LNCAP (cell line): ENCODE data around the gene IL1R1.
A peak's percentile ranks its signal among the peaks of the same experiment; 100 is the strongest.

ENCODE experiments used
- TF ChIP-seq, protein P1 (sequence below): fragments of 450-650 bp; IDR thresholded peaks from 2 replicates; pipeline ENCODE4 v1.5.1; 2017; ENCODE audit warnings: mild to moderate bottlenecking

Gene IL1R1

DNA sequence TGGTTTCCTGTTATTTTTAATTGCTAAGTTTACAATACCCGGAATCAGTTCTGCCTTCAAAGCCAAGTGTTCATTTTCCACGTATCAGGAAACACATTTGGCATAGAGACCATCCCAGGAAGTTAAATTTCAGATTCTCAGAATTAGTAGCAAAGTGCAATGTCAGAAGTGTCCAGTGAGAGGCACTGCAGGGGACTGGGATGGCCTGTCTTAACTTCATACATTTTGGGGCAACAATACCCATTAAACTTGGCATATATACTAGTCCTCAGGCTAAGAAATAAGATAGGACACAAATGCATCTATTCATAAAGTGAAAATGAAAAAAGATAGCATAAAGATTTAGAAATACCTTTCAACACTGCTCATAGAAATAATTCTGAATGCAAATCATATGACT is 42.8 kb downstream of the IL1R1 start:
- TF ChIP-seq, protein P1, sequence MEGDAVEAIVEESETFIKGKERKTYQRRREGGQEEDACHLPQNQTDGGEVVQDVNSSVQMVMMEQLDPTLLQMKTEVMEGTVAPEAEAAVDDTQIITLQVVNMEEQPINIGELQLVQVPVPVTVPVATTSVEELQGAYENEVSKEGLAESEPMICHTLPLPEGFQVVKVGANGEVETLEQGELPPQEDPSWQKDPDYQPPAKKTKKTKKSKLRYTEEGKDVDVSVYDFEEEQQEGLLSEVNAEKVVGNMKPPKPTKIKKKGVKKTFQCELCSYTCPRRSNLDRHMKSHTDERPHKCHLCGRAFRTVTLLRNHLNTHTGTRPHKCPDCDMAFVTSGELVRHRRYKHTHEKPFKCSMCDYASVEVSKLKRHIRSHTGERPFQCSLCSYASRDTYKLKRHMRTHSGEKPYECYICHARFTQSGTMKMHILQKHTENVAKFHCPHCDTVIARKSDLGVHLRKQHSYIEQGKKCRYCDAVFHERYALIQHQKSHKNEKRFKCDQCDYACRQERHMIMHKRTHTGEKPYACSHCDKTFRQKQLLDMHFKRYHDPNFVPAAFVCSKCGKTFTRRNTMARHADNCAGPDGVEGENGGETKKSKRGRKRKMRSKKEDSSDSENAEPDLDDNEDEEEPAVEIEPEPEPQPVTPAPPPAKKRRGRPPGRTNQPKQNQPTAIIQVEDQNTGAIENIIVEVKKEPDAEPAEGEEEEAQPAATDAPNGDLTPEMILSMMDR = peak; percentile 53

DNA sequence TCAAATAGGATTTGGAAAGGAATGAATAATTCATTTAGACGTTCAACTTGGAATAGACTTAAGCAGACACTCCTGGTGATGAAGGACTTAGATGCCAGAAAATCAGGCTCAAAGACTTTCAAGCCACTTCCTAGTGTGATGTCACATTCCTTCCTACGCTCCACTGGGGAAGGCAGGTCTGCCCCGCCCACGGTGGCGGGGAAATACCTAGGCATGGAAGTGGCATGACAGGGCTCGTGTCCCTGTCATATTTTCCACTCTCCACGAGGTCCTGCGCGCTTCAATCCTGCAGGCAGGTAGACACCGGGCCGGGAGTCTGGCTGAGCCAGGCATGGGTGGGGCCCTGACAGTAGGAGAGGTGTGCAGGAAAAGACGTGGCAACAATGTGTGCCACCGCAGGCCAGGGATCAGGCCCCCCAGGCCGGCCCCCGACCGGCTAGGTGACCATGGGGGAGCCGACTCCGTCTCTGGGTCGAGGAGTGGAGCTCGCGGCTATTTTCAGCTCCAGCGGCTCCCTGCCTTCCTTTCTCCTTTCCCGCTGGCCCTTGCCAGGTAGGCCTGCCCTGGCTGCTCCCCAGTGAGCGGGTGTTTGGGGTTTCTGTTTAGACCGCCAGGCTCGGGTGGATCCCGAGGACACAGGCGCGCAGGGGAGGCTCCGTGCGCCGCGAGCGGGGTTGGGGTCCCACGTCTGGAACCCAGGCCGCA is 44.4 kb downstream of the IL1R1 start, which contains the start of gene IL1RL2:
Gene IL1RL2 (plus strand): TSS at position 233 of the 705 bp plus-strand sequence. CDS start 845 bp downstream, outside the sequence.
- TF ChIP-seq, protein P1 = no peak

DNA sequence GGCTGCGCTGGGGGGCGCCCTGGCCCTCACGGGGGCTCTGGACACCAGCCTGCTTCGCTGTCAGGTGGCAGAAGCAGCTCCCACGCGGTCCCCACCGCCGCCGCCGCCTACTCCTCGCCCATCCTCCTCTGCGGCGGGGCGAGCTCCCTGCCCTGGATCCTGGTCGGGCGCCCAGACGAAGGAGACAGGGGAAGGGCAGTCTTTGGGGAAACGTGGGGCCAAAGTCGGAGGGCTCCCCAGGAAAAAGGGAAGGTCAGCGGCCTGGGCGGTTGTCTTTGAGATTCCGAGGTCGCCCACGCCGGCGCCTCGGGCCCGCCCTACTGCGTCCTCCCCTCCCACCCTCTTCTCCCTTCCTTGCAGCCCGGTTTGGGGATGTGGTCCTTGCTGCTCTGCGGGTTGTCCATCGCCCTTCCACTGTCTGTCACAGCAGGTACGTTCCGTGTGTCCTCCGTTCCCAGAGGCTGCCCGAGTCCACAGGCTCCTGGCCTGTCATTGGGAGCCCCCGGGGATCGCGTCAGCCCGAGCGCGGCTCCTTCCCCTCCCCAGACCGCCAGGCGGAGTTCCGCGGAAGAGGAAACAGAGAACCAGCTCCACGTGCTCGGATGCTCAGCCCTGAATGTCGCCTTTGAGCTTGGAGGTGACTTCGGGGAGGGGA is 45.1 kb downstream of the IL1R1 start:
- TF ChIP-seq, protein P1 = no peak

DNA sequence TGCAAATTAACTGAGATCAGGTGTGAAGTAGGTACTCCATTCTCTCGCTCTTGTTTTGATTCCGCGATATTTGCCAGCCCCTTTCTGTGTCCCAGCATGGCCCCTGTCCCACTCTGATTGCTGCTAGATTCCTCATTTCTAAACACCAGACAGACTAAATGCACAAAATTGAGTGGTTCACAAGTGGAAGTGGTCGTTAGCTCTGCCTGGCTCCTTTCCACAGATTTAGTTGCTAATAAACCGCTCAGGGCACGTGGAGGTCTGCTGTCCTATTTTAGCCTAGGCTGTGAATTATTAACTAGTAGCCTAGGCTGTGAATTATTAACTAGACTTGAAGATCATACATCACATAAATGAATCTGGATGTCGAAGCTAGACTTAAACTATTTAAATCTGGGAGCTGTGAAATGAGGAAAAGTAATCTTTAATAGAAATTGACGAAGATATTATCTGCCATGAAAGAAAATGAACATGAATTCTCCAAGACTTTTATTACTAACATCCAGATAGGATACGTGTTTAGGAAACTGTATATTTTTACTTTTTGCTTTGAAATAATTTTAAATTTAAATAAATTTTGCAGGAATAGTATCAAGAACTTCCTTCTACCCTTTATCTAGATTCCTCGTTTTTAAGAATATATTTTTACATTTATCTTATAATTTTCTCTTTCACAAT is 48.0 kb downstream of the IL1R1 start:
- TF ChIP-seq, protein P1 = no peak

DNA sequence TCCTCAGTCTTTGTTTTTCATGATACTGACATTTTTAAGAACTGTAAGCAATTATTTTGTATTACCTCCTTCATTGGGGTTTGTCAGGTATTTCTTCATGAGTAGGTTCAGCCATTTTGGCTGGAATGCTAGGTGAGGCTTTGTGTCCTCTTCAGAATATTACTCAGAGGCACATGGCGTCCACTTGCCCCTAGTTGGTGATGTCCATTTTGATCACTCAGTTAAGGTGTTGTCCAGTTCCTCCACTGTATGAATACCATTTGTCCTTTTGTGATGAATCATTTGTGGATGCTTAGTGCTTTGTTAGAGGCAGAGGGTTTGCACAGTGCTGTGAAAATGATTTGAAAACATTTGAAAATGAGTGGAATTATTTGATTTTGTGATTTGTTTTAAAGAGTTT is 49.0 kb downstream of the IL1R1 start:
- TF ChIP-seq, protein P1 = no peak

DNA sequence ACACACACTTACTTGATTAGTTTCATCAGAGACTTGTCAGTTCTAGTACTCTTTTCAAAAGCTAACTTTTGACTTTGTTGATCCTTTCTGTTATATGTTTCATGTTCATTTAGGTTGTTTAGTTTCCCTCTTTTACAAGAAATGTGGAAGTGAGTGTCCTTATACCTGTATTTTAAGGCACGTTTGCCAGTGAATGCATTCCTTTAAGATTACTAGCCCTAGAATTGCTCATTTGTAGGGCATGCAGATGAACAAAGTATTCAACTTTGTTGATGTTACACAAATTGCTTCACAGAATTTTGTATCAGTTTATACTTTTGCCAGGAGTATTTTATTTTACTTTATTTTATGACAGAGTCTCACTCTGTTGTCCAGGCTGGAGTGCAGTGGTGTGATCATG is 50.5 kb downstream of the IL1R1 start:
- TF ChIP-seq, protein P1 = no peak

DNA sequence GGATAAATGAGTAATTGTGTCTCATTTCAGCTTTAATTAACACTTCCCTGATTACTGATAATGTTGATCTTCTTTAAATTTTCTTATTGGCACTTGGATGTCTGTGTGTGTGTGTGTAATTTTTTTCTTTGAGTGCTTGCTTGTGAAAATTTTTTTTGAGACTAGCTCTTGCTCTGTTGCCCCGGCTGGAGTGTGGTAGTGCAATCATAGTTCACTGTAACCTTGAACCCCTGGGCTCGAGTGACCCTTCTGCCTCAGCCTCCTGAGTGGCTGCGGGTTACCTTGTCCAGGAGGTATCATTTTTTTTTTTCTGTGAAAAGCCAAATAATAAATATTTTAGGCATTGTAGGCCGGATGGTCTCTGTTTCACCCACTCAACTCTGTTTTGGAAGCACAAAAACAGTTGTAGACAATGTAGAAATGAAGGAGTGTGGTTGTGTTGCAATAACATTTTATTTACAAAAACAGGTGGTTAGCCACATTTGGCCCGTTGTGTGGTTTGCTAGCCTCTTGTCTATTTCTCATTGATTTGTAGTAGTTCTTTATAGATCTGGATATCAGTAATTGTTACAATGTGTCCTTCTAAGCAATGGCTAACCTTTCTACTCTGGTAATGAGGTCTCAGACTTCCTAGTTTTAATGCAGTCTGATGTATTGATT is 52.2 kb downstream of the IL1R1 start:
- TF ChIP-seq, protein P1 = no peak
